Osteoblast (primary cell): Measurements from ENCODE around the gene GSDMA. TPM values are rescaled to one million over a fixed set of nuclear protein-coding genes. Genes with fewer than 3 reads are reported as not detected.
"Not testable (repeated sequence)": the region's sequence is repeated elsewhere in the genome, so short reads cannot be mapped to it uniquely, and the experiment has no call there.

Source experiments
- DNase-seq: peaks from one replicate; pipeline ENCODE4 v3.0.0; 2011; ENCODE audit warnings: low spot score, mixed read lengths; ENCODE audit not compliant: insufficient read length; ENCODE audit errors: missing footprints
- H2AFZ ChIP-seq: 2 replicates; pipeline ENCODE4 v1.6.0; 2011; ENCODE audit warnings: mild to moderate bottlenecking, low read length
- H3K27ac ChIP-seq: 2 replicates; pipeline ENCODE4 v1.5.1; 2011; ENCODE audit warnings: mild to moderate bottlenecking, low read depth, low read length, moderate library complexity
- H3K27me3 ChIP-seq: 2 replicates; pipeline ENCODE4 v1.6.0; 2012; ENCODE audit warnings: mild to moderate bottlenecking, control low read depth, inconsistent platforms, low read length, moderate library complexity; ENCODE audit not compliant: insufficient read depth
- H3K36me3 ChIP-seq: 2 replicates; pipeline ENCODE4 v1.5.1; 2011; ENCODE audit warnings: mild to moderate bottlenecking, low read length, control low read depth, moderate library complexity; ENCODE audit not compliant: insufficient read depth
- H3K4me1 ChIP-seq: 2 replicates; pipeline ENCODE4 v1.5.1; 2011; ENCODE audit warnings: mild to moderate bottlenecking, low read length, control low read depth, moderate library complexity; ENCODE audit not compliant: insufficient read depth
- H3K4me2 ChIP-seq: 2 replicates; pipeline ENCODE4 v1.6.0; 2011; ENCODE audit warnings: mild to moderate bottlenecking, low read length; ENCODE audit not compliant: insufficient read depth
- H3K4me3 ChIP-seq: fragments of 200-600 bp; sonication (generic); 3 replicates; pipeline ENCODE4 v1.5.1; 2012; ENCODE audit warnings: mild to moderate bottlenecking, low read length, inconsistent platforms; ENCODE audit not compliant: insufficient read depth
- H3K79me2 ChIP-seq: 2 replicates; pipeline ENCODE4 v1.6.0; 2012; ENCODE audit warnings: mild to moderate bottlenecking, low read length, control low read depth, inconsistent platforms; ENCODE audit not compliant: insufficient read depth
- H3K9me3 ChIP-seq: 2 replicates; pipeline ENCODE4 v1.5.1; 2011; ENCODE audit warnings: low read depth, low read length, control low read depth
- H4K20me1 ChIP-seq: 2 replicates; pipeline ENCODE4 v1.6.0; 2012; ENCODE audit warnings: mild to moderate bottlenecking, low read length, control low read depth; ENCODE audit not compliant: insufficient read depth
- total RNA-seq: library from RNA; depleted of rRNA; stranded (reverse); fragments of >200 nt; gene quantifications from 2 replicates; pipeline ENCODE4 v1.2.3, GENCODE V29; 2012
- TF ChIP-seq, protein P1 (sequence below): IDR thresholded peaks from 2 replicates; pipeline ENCODE4 v1.5.1; 2011; ENCODE audit warnings: mild to moderate bottlenecking, low read depth, low read length, moderate library complexity; ENCODE audit errors: extremely low read depth

GSDMA gene
- total RNA-seq, 1 donor, result under 0.01 TPM

DNA sequence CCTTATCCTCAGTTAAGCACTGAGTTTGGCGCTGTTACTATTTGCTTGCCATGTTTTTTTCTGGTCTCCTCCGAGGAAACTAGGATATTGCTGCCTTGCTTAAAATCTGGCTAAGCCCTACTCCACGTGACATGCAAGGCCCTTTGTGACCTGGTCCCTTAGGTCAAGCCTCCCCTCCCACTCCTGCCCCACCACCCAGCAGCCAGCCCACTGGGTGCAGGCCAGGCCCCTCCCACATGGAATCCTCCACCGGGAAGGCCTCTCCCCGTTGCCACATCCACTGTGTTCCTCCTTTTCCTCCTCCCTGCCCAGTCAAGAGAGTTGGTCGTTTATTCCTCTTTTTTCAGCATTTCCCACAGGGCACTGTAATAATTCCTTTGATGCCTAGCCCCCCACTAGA lies 34.0 kb downstream of the GSDMA start:
- TF ChIP-seq, protein P1, sequence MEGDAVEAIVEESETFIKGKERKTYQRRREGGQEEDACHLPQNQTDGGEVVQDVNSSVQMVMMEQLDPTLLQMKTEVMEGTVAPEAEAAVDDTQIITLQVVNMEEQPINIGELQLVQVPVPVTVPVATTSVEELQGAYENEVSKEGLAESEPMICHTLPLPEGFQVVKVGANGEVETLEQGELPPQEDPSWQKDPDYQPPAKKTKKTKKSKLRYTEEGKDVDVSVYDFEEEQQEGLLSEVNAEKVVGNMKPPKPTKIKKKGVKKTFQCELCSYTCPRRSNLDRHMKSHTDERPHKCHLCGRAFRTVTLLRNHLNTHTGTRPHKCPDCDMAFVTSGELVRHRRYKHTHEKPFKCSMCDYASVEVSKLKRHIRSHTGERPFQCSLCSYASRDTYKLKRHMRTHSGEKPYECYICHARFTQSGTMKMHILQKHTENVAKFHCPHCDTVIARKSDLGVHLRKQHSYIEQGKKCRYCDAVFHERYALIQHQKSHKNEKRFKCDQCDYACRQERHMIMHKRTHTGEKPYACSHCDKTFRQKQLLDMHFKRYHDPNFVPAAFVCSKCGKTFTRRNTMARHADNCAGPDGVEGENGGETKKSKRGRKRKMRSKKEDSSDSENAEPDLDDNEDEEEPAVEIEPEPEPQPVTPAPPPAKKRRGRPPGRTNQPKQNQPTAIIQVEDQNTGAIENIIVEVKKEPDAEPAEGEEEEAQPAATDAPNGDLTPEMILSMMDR, result no peak
- Histone ChIP-seq H3K27me3 (no peaks in the 10 kb centered on the region), H3K27ac (no peak overlapping the region), H3K4me3 (no peak overlapping the region), H3K36me3 (peaks cover 57% of the 10 kb centered on the region), H3K9me3 (no peaks in the 10 kb centered on the region), H3K79me2 (no peaks in the 10 kb centered on the region), H2AFZ (no peak overlapping the region), H3K4me1 (no peaks in the 10 kb centered on the region), H3K4me2 (no peak overlapping the region), H4K20me1 (peaks cover 9% of the 10 kb centered on the region)
- peak; percentile 62 for DNase-seq

DNA sequence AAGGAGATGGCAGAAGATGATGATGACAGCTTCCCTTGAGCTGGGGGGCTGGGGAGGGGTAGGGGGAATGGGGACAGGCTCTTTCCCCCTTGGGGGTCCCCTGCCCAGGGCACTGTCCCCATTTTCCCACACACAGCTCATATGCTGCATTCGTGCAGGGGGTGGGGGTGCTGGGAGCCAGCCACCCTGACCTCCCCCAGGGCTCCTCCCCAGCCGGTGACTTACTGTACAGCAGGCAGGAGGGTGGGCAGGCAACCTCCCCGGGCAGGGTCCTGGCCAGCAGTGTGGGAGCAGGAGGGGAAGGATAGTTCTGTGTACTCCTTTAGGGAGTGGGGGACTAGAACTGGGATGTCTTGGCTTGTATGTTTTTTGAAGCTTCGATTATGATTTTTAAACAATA lies 34.7 kb downstream of the GSDMA start:
- no peak overlapping the region for H3K4me3 ChIP-seq
- H3K36me3 ChIP-seq, result peaks cover 49% of the 10 kb centered on the region

DNA sequence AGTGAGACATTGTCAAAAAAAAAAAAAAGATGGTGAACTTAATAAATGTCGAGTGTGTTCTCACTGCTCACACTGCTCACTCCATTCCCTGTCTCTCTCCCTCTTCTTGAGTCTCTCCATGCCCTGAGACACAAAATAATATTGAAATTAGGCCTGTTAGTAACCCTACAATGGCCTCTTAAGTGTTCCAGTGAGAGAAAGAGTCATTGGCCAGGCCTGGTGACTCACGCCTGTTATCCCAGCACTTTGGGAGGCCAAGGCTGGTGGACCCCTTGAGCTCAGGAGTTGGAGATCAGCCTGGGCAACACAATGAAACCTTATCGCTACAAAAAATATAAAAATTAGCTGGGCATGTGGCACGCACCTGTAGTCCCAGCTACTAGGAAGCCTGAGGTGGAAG lies 36.3 kb downstream of the GSDMA start:
- H3K4me1 ChIP-seq, result no peaks in the 10 kb centered on the region
- H3K9me3 ChIP-seq, result no peaks in the 10 kb centered on the region
- DNase-seq, result no peak

More for the DNA sequence above, 34.7 kb downstream of the GSDMA start:
- no peak for DNase-seq
- no peak overlapping the region for H3K4me2 ChIP-seq
- no peak overlapping the region for H2AFZ ChIP-seq
- no peaks in the 10 kb centered on the region for H3K4me1 ChIP-seq
- H3K27ac ChIP-seq, result no peak overlapping the region
- H3K27me3 ChIP-seq, result no peaks in the 10 kb centered on the region
- H3K9me3 ChIP-seq, result no peaks in the 10 kb centered on the region
- no peaks in the 10 kb centered on the region for H3K79me2 ChIP-seq
- TF ChIP-seq, protein P1, result no peak
- peaks cover 9% of the 10 kb centered on the region for H4K20me1 ChIP-seq

DNA sequence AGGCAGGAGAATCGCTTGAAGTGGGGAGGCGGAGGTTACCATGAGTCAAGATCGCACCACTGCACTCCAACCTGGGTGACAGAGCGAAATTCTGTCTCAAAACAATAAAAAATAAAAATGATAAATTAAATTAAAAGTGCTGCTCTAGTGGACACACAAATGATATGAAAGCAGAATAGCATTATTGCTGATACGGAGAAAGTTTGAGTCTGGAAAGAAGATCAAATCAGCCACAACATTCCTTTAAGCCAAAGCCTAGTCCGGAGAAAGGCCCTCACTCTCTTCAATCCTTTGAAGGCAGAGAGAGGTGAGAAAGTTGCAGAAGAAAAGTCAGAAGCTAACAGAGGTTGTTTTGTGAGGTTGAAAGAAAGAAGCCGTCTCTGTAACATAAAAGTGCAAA lies 37.4 kb downstream of the GSDMA start:
- Histone ChIP-seq H3K36me3 (peaks cover 23% of the 10 kb centered on the region), H3K4me1 (no peaks in the 10 kb centered on the region), H3K4me3 (no peak overlapping the region), H3K4me2 (no peak overlapping the region), H3K9me3 (no peaks in the 10 kb centered on the region), H3K27ac (no peak overlapping the region), H3K27me3 (no peaks in the 10 kb centered on the region), H4K20me1 (peaks cover 4% of the 10 kb centered on the region), H2AFZ (no peak overlapping the region), H3K79me2 (no peaks in the 10 kb centered on the region)
- DNase-seq, result no peak
- TF ChIP-seq, protein P1, result no peak

More for the DNA sequence above, 36.3 kb downstream of the GSDMA start:
- Histone ChIP-seq H3K27me3 (no peaks in the 10 kb centered on the region), H4K20me1 (peaks cover 4% of the 10 kb centered on the region), H3K4me2 (no peak overlapping the region), H3K4me3 (no peak overlapping the region), H3K36me3 (peaks cover 34% of the 10 kb centered on the region), H3K27ac (no peak overlapping the region), H2AFZ (no peak overlapping the region), H3K79me2 (no peaks in the 10 kb centered on the region)
- TF ChIP-seq, protein P1, result no peak

DNA sequence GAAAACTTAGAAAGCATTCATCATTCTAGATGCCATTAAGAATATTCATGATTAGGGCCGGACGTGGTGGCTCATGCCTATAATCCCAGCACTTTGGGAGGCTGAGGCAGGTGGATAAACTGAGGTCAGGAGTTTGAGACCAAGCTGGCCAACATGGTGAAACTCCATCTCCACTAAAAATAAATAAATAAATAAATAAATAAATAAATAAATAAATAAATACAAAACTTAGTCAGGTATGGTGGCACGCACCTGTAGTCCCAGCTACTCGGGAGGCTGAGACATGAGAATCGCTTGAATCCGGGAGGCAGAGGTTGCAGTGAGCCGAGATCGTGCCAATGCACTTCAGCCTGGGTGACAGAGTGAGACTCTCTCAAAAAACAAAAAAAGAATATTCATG lies 38.5 kb downstream of the GSDMA start:
- not testable (repeated sequence) for H3K79me2 ChIP-seq, H3K4me1 ChIP-seq, H3K27me3 ChIP-seq, H4K20me1 ChIP-seq, H3K4me2 ChIP-seq, DNase-seq, H3K4me3 ChIP-seq, H2AFZ ChIP-seq, H3K27ac ChIP-seq, H3K9me3 ChIP-seq
- H3K36me3 ChIP-seq, result peaks cover 12% of the 10 kb centered on the region
